HG03108 (cell line): Measurements from ENCODE around the gene TULP3.

Source experiments
- ATAC-seq: cut with Tn5 transposase; IDR thresholded peaks from one replicate; pipeline ENCODE4 v1.9.1; 2021; ENCODE audit warnings: moderate library complexity; ENCODE audit not compliant: unreplicated experiment

TULP3 gene

DNA sequence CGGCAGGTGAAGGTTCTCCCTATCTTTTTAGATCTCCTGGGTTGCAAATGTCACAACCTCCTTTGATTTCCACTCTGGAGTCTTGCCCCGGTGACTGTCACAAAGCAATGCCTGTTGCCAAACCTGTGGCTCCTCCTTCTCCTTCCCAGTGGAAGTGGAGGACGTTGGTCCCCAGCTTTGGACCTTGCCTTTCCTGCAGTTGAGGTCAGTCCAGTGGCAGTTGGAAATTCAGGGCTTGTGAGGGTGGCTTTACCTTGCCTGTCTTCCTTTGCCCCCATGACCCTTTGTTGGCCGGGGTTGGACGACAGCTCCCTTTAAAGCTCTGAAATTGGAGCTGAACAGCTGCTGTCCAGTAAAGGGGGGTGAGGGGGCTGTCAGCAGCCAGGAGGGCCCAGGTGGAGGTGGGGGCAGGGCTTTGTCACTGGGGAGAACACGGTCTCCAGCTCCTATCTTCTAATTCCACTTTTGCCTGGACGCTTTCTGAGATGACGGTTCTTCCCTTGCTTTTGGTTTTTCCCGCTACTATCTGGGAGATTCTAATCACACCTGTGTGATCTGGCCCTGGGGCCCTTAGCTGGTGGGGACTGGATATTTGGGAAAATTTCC, 72.6 kb downstream of the TULP3 start:
- no peak for ATAC-seq

DNA sequence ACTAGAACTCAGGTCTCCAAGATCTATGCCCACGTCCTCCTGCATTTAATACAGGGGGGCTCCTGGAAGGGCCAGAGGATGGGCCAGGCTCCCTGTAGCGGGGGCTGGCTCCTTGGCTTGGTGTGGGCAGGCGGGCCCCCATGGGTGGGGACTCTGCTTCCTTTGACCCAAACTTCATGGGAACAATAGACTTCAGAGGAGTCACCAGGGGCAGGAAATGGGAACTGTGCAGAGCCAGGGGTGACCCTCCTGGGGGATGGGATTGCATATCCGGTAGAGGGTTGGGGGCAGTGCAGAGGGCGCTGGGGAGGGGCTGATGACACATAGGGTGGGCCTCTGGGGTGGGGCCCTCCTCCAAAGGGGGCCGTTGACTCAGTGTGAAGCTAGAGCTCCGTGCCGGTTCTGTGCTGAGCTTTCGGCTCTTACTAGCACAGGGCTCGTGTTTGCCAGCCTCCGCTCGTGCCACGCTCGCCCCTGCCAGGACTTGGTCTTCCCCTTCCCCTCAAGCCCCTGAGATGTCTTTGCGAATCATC, 73.1 kb downstream of the TULP3 start:
- ATAC-seq: no peak

DNA sequence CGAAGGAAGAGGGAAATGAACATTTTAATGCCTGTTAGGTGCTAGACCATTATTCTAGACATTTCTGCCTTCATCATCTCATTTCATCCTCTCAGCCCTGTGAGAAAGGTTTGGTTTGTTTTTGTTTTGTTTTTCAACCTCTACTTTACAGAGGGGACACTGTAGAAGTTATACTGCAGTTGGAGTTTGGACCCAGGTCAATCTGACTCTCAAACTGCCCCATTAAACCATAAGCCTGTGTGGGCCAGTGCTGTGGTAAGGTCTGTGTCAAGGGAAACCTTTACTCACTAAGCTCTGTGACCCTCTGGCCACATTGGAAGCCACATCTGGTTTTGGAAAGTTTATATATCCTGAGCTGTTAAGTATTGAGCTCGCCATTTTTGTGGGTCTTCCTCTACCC, 77.0 kb downstream of the TULP3 start:
- ATAC-seq: no peak

DNA sequence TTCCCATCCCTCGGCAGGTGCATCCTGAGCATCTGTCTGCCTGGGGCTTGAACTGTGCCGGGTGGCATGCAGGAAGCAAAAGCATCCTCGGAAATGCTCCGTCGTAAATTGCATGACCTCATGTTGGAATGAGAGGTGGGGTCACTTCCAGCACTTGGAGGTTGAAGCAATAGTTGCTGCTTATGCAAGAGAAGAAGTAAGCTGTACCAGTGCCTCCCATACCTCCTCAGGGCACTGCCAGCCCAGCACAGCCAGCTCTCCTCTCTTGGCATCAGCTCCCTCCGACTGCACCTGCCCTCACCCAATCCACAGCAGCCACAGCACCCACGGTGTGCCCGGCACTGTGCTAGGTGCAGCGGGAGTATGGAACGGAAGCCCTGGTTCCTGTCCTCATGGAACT, 80.1 kb downstream of the TULP3 start:
- ATAC-seq: no peak

DNA sequence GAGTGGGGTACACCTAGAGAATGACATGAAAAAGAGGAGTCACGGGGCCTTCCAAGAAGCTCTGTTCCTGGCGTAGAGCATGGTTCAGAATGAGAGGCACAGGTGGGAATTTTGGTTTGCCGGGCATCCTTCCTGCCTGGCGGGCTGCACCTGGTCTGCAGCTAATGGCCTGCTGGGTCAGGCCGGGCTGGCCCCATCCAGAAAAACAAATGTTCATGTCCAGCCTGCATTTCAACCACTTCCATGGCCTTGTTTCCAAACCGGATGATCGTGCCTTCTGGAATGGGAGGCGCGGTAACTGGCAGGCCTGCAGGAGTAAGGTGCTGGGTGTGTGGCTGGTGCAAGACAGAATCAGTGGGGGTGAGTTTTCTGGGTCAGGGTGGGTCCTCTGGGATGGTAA, 82.9 kb downstream of the TULP3 start:
- no peak for ATAC-seq

DNA sequence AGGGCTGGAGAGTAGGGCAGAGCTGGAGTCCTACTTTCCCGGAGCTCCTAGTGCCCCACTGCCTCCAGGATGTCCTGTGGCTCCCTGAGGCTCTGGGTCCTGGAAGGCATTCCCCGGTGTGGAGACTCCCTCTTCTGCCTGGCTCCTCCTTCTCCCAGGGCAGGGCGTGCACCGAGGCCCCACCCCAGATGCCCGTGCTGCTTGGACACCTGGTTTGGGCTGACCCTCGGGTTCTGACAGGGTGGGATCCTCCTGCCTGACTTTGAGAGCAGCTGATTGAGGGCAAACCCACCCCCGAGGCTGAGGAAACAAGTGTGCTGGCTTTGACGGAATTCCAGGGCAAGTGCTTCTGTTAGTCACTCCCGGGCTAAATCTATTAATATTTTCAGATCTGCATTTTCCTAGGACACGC, 83.9 kb downstream of the TULP3 start:
- ATAC-seq: no peak

DNA sequence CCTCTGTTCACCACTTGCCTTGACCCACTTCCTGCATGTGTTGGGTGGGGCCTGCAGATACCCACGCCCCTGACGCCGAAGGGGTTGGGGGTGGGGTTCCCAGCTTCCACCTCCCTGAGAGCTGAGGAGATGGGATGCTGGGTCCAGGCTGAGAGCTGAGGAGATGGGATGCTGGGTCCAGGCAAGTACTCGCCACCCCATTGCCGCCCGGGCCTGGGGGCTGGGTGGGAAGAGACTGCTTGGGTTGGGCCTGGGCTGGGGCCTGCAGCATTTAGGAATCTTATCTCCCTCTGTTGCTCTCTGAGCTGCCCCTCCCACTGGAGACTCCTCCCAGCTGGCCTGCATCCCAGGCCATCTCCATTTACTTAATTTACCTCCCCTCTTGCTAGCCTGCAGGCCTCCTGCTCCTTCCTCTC, 85.9 kb downstream of the TULP3 start:
- no peak for ATAC-seq

DNA sequence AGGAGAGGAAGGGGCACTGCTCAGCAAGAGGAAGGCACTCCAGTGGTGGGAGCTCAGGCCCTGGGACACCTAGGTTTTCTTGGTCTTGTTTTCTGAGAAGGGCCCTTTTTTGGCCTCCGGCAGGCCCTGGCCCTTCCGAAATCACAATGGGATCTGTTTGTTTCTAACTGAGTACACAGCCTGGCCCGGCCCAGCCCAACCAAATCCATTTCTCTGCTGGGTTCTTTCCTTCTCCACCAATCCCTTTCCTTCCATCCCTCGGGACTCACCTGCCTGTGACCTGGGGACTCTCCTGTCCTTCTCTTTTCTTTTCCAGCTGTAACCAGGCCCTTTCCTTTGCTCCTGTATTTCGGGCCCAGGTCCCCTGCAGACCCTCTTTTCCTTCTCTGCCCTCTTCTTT, 87.1 kb downstream of the TULP3 start:
- ATAC-seq: no peak

DNA sequence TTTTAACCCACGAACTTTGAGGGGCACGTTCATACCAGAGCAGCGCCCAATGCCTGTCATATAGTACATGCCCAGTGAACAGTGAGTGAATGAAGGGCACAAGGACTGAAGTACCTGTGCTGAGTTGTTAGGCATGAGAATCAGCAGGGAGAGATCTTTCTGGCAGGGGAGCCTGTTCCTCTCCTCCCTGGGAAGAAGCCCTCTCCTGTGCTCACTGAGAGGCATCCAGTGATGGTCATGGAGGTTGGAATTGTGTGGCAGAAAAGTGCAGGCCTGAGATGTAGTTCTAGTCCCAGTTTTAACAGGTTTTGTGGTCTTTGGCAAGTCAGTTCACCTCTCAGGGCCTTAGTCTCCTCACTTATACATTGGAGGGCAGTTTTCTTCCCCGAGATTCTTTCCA, 89.1 kb downstream of the TULP3 start:
- ATAC-seq: no peak

DNA sequence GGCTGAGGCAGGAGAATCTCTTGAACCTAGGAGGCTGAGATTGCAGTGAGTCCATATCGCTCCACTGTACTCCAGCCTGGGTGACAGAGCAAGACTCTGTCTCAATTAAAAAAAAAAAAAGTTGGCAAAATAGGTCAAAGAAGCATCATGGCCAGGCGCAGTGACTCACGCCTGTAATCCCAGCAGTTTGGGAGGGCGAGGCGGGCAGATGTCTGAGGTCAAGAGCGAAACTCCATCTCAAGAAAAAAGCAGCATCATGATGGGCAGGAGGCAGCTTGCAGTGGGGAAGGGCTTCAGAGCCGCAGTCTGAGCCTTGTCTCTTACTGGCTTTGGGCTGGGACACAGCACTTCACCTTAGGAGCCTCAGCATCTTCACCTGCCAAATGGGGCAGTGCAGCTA, 89.9 kb downstream of the TULP3 start:
- no peak for ATAC-seq

DNA sequence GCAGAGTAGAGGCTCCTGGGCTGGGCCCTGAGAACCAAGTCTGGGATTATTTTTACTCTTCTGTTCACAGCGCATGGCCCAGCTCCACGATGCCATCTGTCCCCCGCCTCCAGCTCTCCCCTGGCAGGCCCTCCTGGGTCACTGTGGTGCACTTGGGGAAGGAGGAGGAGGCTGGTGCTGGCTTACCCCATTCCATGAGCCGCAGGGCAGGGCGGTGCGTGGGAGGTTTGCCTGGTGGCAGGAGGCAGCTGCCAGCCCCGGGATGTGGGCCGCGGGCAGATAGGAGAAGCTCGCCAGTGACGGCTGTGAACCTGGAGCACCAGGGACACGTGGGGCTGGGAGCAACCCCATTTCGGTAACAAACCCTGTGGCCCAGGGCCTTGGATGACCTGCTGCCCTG, 91.7 kb downstream of the TULP3 start:
- ATAC-seq: no peak

DNA sequence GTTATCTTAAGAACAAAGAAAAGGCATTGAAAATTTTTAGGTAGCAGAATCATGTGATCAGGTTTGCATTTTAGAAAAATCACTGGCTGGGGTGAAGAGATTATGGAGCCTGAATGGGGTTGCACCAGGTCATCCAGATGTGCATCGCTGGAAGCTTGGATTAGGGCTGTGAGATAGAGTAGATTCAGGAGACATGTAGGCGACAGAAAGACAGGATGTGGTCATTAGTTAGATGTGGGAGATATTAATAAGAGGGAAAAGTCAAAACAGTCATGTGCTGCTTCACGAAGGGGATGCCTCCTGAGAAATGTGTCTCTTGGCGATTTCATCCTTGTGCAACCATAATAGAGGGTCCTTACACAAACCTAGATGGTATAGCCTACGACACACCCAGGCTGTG, 93.6 kb downstream of the TULP3 start:
- ATAC-seq: no peak

DNA sequence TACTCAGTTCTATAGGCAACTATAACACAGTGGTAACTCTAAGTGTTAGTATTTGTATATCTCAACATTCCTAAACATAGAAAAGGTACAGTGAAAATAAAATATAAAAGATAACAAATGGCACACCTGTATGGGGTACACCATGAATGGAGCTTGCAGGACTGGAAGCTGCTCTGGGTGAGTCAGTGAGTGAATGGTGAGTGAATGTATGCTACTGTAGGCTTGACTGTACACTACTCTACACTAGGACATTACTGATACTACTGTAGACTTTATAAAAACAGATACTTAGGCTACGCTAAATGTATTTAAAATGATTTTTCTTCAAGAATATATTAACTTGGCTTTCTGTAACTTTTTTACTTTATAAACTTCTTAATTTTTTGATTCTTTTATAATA, 94.0 kb downstream of the TULP3 start:
- ATAC-seq: no peak

DNA sequence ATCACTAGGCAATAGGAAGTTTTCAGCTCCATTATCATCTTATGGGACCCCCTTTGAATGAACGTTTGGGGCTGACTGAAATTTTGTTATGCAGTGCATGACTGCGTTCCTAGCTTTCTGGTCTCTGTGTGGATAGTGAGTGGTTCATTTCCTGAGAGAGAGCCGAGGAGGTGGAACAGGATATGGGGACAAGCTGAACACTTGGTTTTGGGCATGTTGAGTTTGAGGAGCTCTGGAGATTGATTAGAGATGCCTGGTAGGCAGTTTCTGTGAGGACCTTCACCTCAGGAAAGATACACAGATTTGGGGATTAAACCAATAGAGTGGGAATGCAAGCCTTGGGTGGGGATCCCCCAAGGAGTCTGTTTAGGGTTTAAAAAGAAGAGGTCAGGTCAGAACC, 96.2 kb downstream of the TULP3 start:
- ATAC-seq: no peak

DNA sequence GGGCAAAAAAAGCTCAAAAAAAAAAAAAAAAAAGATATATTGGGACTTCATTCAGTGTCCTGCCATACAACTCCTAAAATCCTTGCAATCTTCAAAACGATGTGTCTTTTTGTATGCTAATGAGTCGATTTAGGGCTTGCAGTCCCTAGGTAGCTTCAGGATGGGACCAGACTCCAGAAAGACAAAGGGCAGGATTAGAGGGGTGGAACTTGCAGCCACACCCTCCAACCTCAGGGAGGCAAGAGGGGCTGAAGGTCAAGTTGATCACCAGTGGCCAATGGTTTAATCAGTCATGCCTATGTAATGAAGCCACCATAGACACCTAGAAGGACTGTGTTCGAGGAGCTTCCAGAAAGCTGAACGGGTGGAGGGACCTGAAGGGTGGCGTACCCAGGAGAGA, 97.8 kb downstream of the TULP3 start:
- ATAC-seq: no peak
